HCT116 (cell line): Measurements from ENCODE around the gene TMEM201. TPM values are rescaled to one million over a fixed set of nuclear protein-coding genes. Genes with fewer than 3 reads are reported as not detected.

Experiments used
- ATAC-seq: fragments of 200-7000 bp; cut with Tn5 transposase; 2 replicates; pipeline ENCODE4 v1.9.1; 2020; ENCODE audit warnings: mild to moderate bottlenecking, moderate library complexity
- BruUV-seq: library from RNA; stranded (reverse); fragments of 400-500 nt; replicated peaks from 2 replicates; lab custom pipeline; 2021; lab: Mats Ljungman, UMichigan
- CTCF ChIA-PET: fragments of 300-600 bp; sonication (Branson Sonifier 250); formaldehyde crosslinking; loops from one replicate; lab custom pipeline; 2021; ENCODE audit warnings: antibody characterized with exemption; lab: Charles Lee
- POLR2A ChIA-PET: fragments of 300-600, 350-600 bp; sonication (Branson Sonifier 250); formaldehyde crosslinking; loops from one replicate; lab custom pipeline; 2021; ENCODE audit warnings: antibody characterized with exemption; lab: Charles Lee
- RAD21 ChIA-PET, 2 experiments: fragments of 300-600 bp; sonication (Branson Sonifier 250); formaldehyde crosslinking; loops; one replicate each; lab custom pipeline; 2023; ENCODE audit warnings: low total read pairs in 2 of 2; ENCODE audit not compliant: uncharacterized antibody in 2 of 2, unreplicated experiment in 2 of 2, low non-redundant PET in 1 of 2; lab: Charles Lee
- DNase-seq: peaks from one replicate; pipeline ENCODE4 v3.0.0-alpha.2; 2010; ENCODE audit warnings: low read depth, low spot score
- H2AFZ ChIP-seq: fragments of 200-600 bp; shearing (Covaris generic), sonication (generic); 2 replicates; pipeline ENCODE4 v1.6.1; 2017; ENCODE audit warnings: low read depth, mixed run types, mixed read lengths, antibody characterized with exemption, low read length; ENCODE audit not compliant: poor library complexity, severe bottlenecking
- H3K27ac ChIP-seq: 2 replicates; pipeline ENCODE4 v1.5.1; 2012; ENCODE audit warnings: low read depth, low read length
- H3K27me3 ChIP-seq: fragments of 200-600 bp; sonication (generic); 2 replicates; pipeline ENCODE4 v1.6.1; 2016; ENCODE audit warnings: mixed run types, low read length, mixed read lengths; ENCODE audit not compliant: insufficient read depth
- H3K36me3 ChIP-seq, 2 experiments: fragments of 200-500 bp in 1 of 2; fragments of 200-600 bp in 1 of 2; sonication (Bioruptor generic) in 1 of 2; sonication (generic) in 1 of 2; 2 replicates each; pipeline versions ENCODE4 v1.5.1 to v1.6.1; 2014 to 2016; ENCODE audit warnings: low read length in 2 of 2, inconsistent platforms in 1 of 2, mixed read lengths in 1 of 2, mixed run types in 1 of 2; ENCODE audit not compliant: insufficient read depth in 2 of 2, control insufficient read depth in 1 of 2
- H3K4me1 ChIP-seq, 2 experiments: fragments of 200-600 bp in 1 of 2; sonication (generic) in 1 of 2; 2 replicates each; pipeline versions ENCODE4 v1.5.1 to v1.6.1; 2012 to 2017; ENCODE audit warnings: low read length in 2 of 2, inconsistent platforms in 1 of 2, mild to moderate bottlenecking in 1 of 2, mixed read lengths in 1 of 2, mixed run types in 1 of 2, moderate library complexity in 1 of 2; ENCODE audit not compliant: insufficient read depth in 2 of 2, control insufficient read depth in 1 of 2
- H3K4me2 ChIP-seq: fragments of 200-600 bp; sonication (generic); 2 replicates; pipeline ENCODE4 v1.6.1; 2017; ENCODE audit warnings: mixed run types, low read length, mixed read lengths
- H3K4me3 ChIP-seq, 2 experiments: fragments of 200-600 bp in 1 of 2; sonication (generic) in 1 of 2; replicated peaks in 1 of 2; 2 replicates each; pipeline ENCODE4 v1.5.1; 2011 to 2016; ENCODE audit warnings: low read length in 2 of 2, control low read depth in 1 of 2, low read depth in 1 of 2, mild to moderate bottlenecking in 1 of 2, mixed read lengths in 1 of 2, mixed run types in 1 of 2
- H3K79me2 ChIP-seq: fragments of 200-600 bp; sonication (generic); 2 replicates; pipeline ENCODE4 v1.6.1; 2017; ENCODE audit warnings: mild to moderate bottlenecking, mixed run types, low read length, moderate library complexity, mixed read lengths; ENCODE audit not compliant: insufficient read depth
- H3K9ac ChIP-seq: fragments of 200-600 bp; sonication (generic); 2 replicates; pipeline ENCODE4 v1.6.1; 2016; ENCODE audit warnings: low read length, mixed read lengths
- H3K9me2 ChIP-seq: fragments of 200-600 bp; sonication (generic), shearing (Covaris generic); 2 replicates; pipeline ENCODE4 v1.6.1; 2017; ENCODE audit warnings: mixed run types, mild to moderate bottlenecking, moderate library complexity; ENCODE audit not compliant: insufficient read depth
- H3K9me3 ChIP-seq, 2 experiments: fragments of 200-500 bp in 1 of 2; fragments of 200-600 bp in 1 of 2; sonication (Bioruptor generic) in 1 of 2; sonication (generic) in 1 of 2; 2 replicates each; pipeline ENCODE4 v1.6.1; 2014 to 2017; ENCODE audit warnings: low read length in 2 of 2, mixed read lengths in 2 of 2, inconsistent platforms in 1 of 2, low read depth in 1 of 2, mild to moderate bottlenecking in 1 of 2, mixed run types in 1 of 2, moderate library complexity in 1 of 2; ENCODE audit not compliant: control insufficient read depth in 1 of 2, insufficient read depth in 1 of 2
- H4K20me1 ChIP-seq: fragments of 200-600 bp; sonication (generic), shearing (Covaris generic); 2 replicates; pipeline ENCODE4 v1.6.1; 2017; ENCODE audit warnings: mixed run types, mild to moderate bottlenecking, moderate library complexity; ENCODE audit not compliant: insufficient read depth
- CBX3 ChIP-seq: IDR thresholded peaks from 2 replicates; pipeline ENCODE4 v1.6.1; 2012; ENCODE audit warnings: low read depth
- CEBPB ChIP-seq: IDR thresholded peaks from 2 replicates; pipeline ENCODE4 v1.6.1; 2012; ENCODE audit warnings: low read depth
- CTCF ChIP-seq, 3 experiments: fragments of 200-600 bp in 1 of 3; sonication (generic) in 1 of 3; IDR thresholded peaks in 2 of 3; conservative IDR thresholded peaks in 1 of 3; 2 replicates each; pipeline ENCODE4 v1.5.1; 2012 to 2017; ENCODE audit warnings: low read depth in 2 of 3, low read length in 2 of 3, antibody characterized with exemption in 1 of 3, borderline replicate concordance in 1 of 3, control low read depth in 1 of 3, mild to moderate bottlenecking in 1 of 3, mixed read lengths in 1 of 3, mixed run types in 1 of 3, moderate library complexity in 1 of 3; ENCODE audit not compliant: insufficient read depth in 1 of 3
- EGR1 ChIP-seq: IDR thresholded peaks from 2 replicates; pipeline ENCODE4 v1.6.1; 2012; ENCODE audit warnings: low read depth
- ELF1 ChIP-seq: IDR thresholded peaks from 2 replicates; pipeline ENCODE4 v1.6.1; 2012; ENCODE audit warnings: low read depth, borderline replicate concordance
- EZH2 ChIP-seq: fragments of 200-600 bp; sonication (generic); IDR thresholded peaks from 2 replicates; pipeline ENCODE4 v1.6.1; 2017; ENCODE audit warnings: antibody characterized with exemption, mixed run types
- FOSL1 ChIP-seq: IDR thresholded peaks from 2 replicates; pipeline ENCODE4 v1.6.1; 2012; ENCODE audit warnings: low read depth
- MAX ChIP-seq: IDR thresholded peaks from 2 replicates; pipeline ENCODE4 v1.6.1; 2012
- POLR2A ChIP-seq: IDR thresholded peaks from 2 replicates; pipeline ENCODE4 v1.7.0; 2011; ENCODE audit warnings: borderline replicate concordance; ENCODE audit not compliant: insufficient read depth, insufficient read length; ENCODE audit errors: extremely low read depth
- RAD21 ChIP-seq: IDR thresholded peaks from 2 replicates; pipeline ENCODE4 v1.6.1; 2012; ENCODE audit warnings: low read depth, mild to moderate bottlenecking
- REST ChIP-seq: IDR thresholded peaks from 2 replicates; pipeline ENCODE4 v1.6.1; 2012; ENCODE audit warnings: low read depth
- SRF ChIP-seq: IDR thresholded peaks from 2 replicates; pipeline ENCODE4 v1.6.1; 2012; ENCODE audit warnings: low read depth
- TCF7L2 ChIP-seq: IDR thresholded peaks from 2 replicates; pipeline ENCODE4 v1.7.0; 2011; ENCODE audit warnings: borderline replicate concordance, inconsistent platforms; ENCODE audit not compliant: insufficient read depth, insufficient read length; ENCODE audit errors: extremely low read depth
- YY1 ChIP-seq: IDR thresholded peaks from 2 replicates; pipeline ENCODE4 v1.6.1; 2011; ENCODE audit warnings: low read length, low read depth, moderate library complexity, mild to moderate bottlenecking; ENCODE audit not compliant: insufficient replicate concordance; ENCODE audit errors: extremely low read depth
- ZNF274 ChIP-seq: fragments of 200-500 bp; sonication (Bioruptor generic); IDR thresholded peaks from 2 replicates; pipeline ENCODE4 v1.6.1; 2014; ENCODE audit warnings: mild to moderate bottlenecking, low read depth, low read length, inconsistent platforms
- intact Hi-C: fragments of 100-400 bp; cut with micrococcal nuclease; formaldehyde crosslinking; loops from 2 replicates; pipeline ENCODE4 v1.10.0; 2022
- total RNA-seq: library from RNA; stranded (reverse); gene quantifications from one replicate; pipeline ENCODE4 v1.2.1, GENCODE V29; 2021; ENCODE audit not compliant: unreplicated experiment

Gene TMEM201
- total RNA-seq, 1 experiment from 2014 or later = 27.6 TPM

GRCh38 chr1:9555942-9556341 lies 32.8 kb upstream of the TMEM201 start:
- no peaks in the 10 kb centered on the region for H3K27me3 ChIP-seq
- H3K4me3 ChIP-seq = no peak overlapping the region
- TF ChIP-seq EGR1 (no peak), CBX3 (no peak), POLR2A (no peak), YY1 (no peak), REST (no peak), CEBPB (no peak)
- TF ChIP-seq, all 23 proteins: peak for 0
- Histone ChIP-seq H2AFZ (no peak overlapping the region), H3K9me2 (no peaks in the 10 kb centered on the region), H3K9me3 (no peaks in the 10 kb centered on the region), H3K9ac (no peak overlapping the region), H4K20me1 (peaks cover 13% of the 10 kb centered on the region), H3K4me2 (no peak overlapping the region), H3K79me2 (peaks cover 83% of the 10 kb centered on the region), H3K4me1 (peaks cover 6 to 25% of the 10 kb centered on the region in 2 experiments), H3K27ac (no peak overlapping the region), H3K36me3 (peaks cover 20 to 38% of the 10 kb centered on the region in 2 experiments; a peak in 3 of 4 replicates)
- intact Hi-C loops = no loop called here
- no TSS peak for BruUV-seq
- RAD21 ChIA-PET = no interaction called here
- CTCF ChIA-PET = interaction anchor here (1.0 kb wide), 1 partner anchor 16 kb away, joined by 3 read pairs; no protein-coding TSS in a partner anchor
- ATAC-seq (no peak), DNase-seq (no peak)
- POLR2A ChIA-PET = no interaction called here

GRCh38 chr1:9557624-9558023 lies 31.1 kb upstream of the TMEM201 start:
- Histone ChIP-seq H3K4me2 (no peak overlapping the region), H3K9me3 (no peaks in the 10 kb centered on the region), H4K20me1 (peaks cover 12% of the 10 kb centered on the region), H2AFZ (no peak overlapping the region), H3K27ac (no peak overlapping the region), H3K4me1 (peaks cover 9 to 19% of the 10 kb centered on the region in 2 experiments), H3K9ac (no peak overlapping the region), H3K27me3 (no peaks in the 10 kb centered on the region), H3K4me3 (no peak overlapping the region), H3K36me3 (peaks cover 20 to 41% of the 10 kb centered on the region in 2 experiments; a peak in 3 of 4 replicates), H3K9me2 (no peaks in the 10 kb centered on the region), H3K79me2 (peaks cover 81% of the 10 kb centered on the region)
- ChIA-PET CTCF (interaction anchor here (1.4 kb wide), 1 partner anchor 9 kb away, joined by 3 read pairs; no protein-coding TSS in a partner anchor), RAD21 (no interaction called here), POLR2A (no interaction called here)
- intact Hi-C loops = no loop called here
- no TSS peak for BruUV-seq
- DNase-seq (no peak), ATAC-seq (no peak)
- TF ChIP-seq ZNF274 (no peak), YY1 (no peak), TCF7L2 (no peak), ELF1 (no peak), MAX (no peak), SRF (no peak), CTCF (IDR thresholded peaks at IDR 0.05 in 2 of 3, conservative IDR thresholded peaks at IDR 0.05 in 1 of 3; ENCODE audit: borderline replicate concordance in 1 of 3, insufficient read depth in 1 of 3, low read depth in 2 of 3, low read length in 2 of 3) (no peak), FOSL1 (no peak), EZH2 (no peak), CEBPB (no peak), RAD21 (no peak)
